ENCODE data around the gene CCR7.

The CCR7 gene

DNA sequence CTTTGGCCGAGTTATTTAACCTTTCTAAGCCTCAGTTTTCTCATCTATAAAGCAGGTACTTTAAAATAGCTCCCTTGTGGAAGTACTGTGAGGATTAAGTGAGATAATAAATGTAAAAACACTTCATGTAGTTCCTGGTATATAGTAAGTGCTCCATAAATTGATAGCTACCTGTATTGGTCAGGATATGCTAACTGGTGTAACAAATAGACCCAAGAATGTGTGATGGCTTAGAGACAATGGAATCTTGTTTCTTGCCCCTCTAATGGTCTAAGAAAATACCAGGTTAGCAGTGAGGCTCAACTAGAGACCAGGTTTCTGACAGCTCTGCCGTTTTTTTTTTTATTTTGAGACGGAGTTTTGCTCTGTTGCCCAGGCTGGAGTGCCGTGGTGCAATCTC, 29.8 kb downstream of the CCR7 start:
- peaks cover 56% of the 10 kb centered on the region for H3K4me1 ChIP-seq (ENCODE audit: control insufficient read depth, insufficient read depth, low read length)

GRCh38 chr17:40534371-40535189, 30.7 kb downstream of the CCR7 start:
- no peak overlapping the region for H3K4me3 ChIP-seq (ENCODE audit: low read length)
- H3K27me3 ChIP-seq (replicated peaks; ENCODE audit: control insufficient read depth, insufficient read depth, low read length) = no peaks in the 10 kb centered on the region
- peaks cover 52% of the 10 kb centered on the region for H3K4me1 ChIP-seq (ENCODE audit: control insufficient read depth, insufficient read depth, low read length)
- DNase-seq (ENCODE audit: low read depth) = no peak
- no peaks in the 10 kb centered on the region for H3K36me3 ChIP-seq (ENCODE audit: control insufficient read depth, insufficient read depth, low read length, severe bottlenecking)
- peak overlapping the region; percentile 70 for H3K9ac ChIP-seq (ENCODE audit: low read length)
- no peaks in the 10 kb centered on the region for H3K9me3 ChIP-seq (ENCODE audit: control insufficient read depth, low read length)

More for the DNA sequence above, 29.8 kb downstream of the CCR7 start:
- Histone ChIP-seq H3K4me3 (ENCODE audit: low read length) (no peak overlapping the region), H3K9ac (ENCODE audit: low read length) (no peak overlapping the region), H3K27me3 (replicated peaks; ENCODE audit: control insufficient read depth, insufficient read depth, low read length) (no peaks in the 10 kb centered on the region), H3K36me3 (ENCODE audit: control insufficient read depth, insufficient read depth, low read length, severe bottlenecking) (no peaks in the 10 kb centered on the region), H3K9me3 (ENCODE audit: control insufficient read depth, low read length) (no peaks in the 10 kb centered on the region)
- DNase-seq (ENCODE audit: low read depth) = no peak

DNA sequence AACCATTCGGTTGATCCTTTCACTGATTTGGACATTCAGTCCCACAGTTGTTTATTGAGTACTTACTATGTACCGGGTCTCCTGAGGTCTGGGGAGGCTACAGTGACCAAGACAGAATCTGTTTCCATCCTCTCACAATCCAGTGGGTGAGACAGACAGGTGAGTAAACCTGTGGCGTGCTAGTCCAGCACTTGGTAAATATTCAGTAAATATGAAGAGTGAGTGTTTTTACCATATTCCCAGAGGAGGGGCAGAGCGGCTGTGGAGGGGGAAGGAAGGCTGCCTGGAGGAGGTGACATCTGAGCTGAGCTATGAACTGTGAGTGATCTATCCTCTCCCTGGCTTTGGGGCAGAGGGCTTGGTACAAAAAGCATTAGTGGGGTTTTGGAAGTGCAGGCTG, 31.4 kb downstream of the CCR7 start:
- H3K27me3 ChIP-seq (replicated peaks; ENCODE audit: control insufficient read depth, insufficient read depth, low read length) = no peaks in the 10 kb centered on the region
- peak overlapping the region; percentile 70 for H3K9ac ChIP-seq (ENCODE audit: low read length)
- DNase-seq (ENCODE audit: low read depth) = no peak
- peaks cover 52% of the 10 kb centered on the region for H3K4me1 ChIP-seq (ENCODE audit: control insufficient read depth, insufficient read depth, low read length)
- no peaks in the 10 kb centered on the region for H3K9me3 ChIP-seq (ENCODE audit: control insufficient read depth, low read length)
- no peaks in the 10 kb centered on the region for H3K36me3 ChIP-seq (ENCODE audit: control insufficient read depth, insufficient read depth, low read length, severe bottlenecking)
- H3K4me3 ChIP-seq (ENCODE audit: low read length) = no peak overlapping the region

- Histone ChIP-seq H3K4me3 (ENCODE audit: low read length) (no peak overlapping the region), H3K36me3 (ENCODE audit: control insufficient read depth, insufficient read depth, low read length, severe bottlenecking) (no peaks in the 10 kb centered on the region), H3K4me1 (ENCODE audit: control insufficient read depth, insufficient read depth, low read length) (peaks cover 42% of the 10 kb centered on the region), H3K9ac (ENCODE audit: low read length) (peak overlapping the region; percentile 70), H3K27me3 (replicated peaks; ENCODE audit: control insufficient read depth, insufficient read depth, low read length) (no peaks in the 10 kb centered on the region), H3K9me3 (ENCODE audit: control insufficient read depth, low read length) (no peaks in the 10 kb centered on the region)
- DNase-seq (ENCODE audit: low read depth) = no peak
These were observed 32.6 kb downstream of the CCR7 start for GRCh38 chr17:40532520-40533253.

- Histone ChIP-seq H3K36me3 (ENCODE audit: control insufficient read depth, insufficient read depth, low read length, severe bottlenecking) (no peaks in the 10 kb centered on the region), H3K9ac (ENCODE audit: low read length) (no peak overlapping the region), H3K27me3 (replicated peaks; ENCODE audit: control insufficient read depth, insufficient read depth, low read length) (no peaks in the 10 kb centered on the region), H3K4me3 (ENCODE audit: low read length) (no peak overlapping the region), H3K4me1 (ENCODE audit: control insufficient read depth, insufficient read depth, low read length) (peaks cover 39% of the 10 kb centered on the region), H3K9me3 (ENCODE audit: control insufficient read depth, low read length) (no peaks in the 10 kb centered on the region)
- DNase-seq (ENCODE audit: low read depth) = no peak
These were observed 34.0 kb downstream of the CCR7 start for GRCh38 chr17:40531051-40531991.

GRCh38 chr17:40530531-40530994, 34.7 kb downstream of the CCR7 start:
- DNase-seq (ENCODE audit: low read depth) = no peak
- Histone ChIP-seq H3K9ac (ENCODE audit: low read length) (no peak overlapping the region), H3K4me1 (ENCODE audit: control insufficient read depth, insufficient read depth, low read length) (peaks cover 32% of the 10 kb centered on the region), H3K36me3 (ENCODE audit: control insufficient read depth, insufficient read depth, low read length, severe bottlenecking) (no peaks in the 10 kb centered on the region), H3K9me3 (ENCODE audit: control insufficient read depth, low read length) (peaks cover 1% of the 10 kb centered on the region), H3K4me3 (ENCODE audit: low read length) (no peak overlapping the region), H3K27me3 (replicated peaks; ENCODE audit: control insufficient read depth, insufficient read depth, low read length) (no peaks in the 10 kb centered on the region)

DNA sequence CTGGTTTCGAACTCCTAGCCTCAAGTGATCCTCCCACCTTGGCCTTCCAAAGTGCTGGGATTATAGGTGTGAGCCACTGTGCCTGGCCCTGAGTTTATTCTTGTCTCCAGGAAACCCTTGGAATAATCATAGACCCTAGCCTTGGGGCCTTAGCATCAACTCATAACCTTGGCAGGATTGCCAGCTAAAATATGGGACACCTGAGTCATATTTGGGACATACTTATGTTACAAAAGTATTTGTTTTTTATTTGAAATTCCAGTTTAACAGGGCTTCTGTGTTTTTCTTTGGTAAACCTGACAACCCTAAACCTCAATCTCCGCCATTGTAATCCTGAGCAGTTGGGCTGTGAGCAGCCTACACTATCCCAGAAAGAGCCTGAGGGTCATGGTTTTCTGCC, 35.3 kb downstream of the CCR7 start:
- DNase-seq (ENCODE audit: low read depth) = no peak
- H3K9ac ChIP-seq (ENCODE audit: low read length) = no peak overlapping the region
- no peak overlapping the region for H3K4me3 ChIP-seq (ENCODE audit: low read length)
- H3K4me1 ChIP-seq (ENCODE audit: control insufficient read depth, insufficient read depth, low read length) = peaks cover 32% of the 10 kb centered on the region
- H3K27me3 ChIP-seq (replicated peaks; ENCODE audit: control insufficient read depth, insufficient read depth, low read length) = no peaks in the 10 kb centered on the region
- no peaks in the 10 kb centered on the region for H3K36me3 ChIP-seq (ENCODE audit: control insufficient read depth, insufficient read depth, low read length, severe bottlenecking)
- peaks cover 7% of the 10 kb centered on the region for H3K9me3 ChIP-seq (ENCODE audit: control insufficient read depth, low read length)

DNA sequence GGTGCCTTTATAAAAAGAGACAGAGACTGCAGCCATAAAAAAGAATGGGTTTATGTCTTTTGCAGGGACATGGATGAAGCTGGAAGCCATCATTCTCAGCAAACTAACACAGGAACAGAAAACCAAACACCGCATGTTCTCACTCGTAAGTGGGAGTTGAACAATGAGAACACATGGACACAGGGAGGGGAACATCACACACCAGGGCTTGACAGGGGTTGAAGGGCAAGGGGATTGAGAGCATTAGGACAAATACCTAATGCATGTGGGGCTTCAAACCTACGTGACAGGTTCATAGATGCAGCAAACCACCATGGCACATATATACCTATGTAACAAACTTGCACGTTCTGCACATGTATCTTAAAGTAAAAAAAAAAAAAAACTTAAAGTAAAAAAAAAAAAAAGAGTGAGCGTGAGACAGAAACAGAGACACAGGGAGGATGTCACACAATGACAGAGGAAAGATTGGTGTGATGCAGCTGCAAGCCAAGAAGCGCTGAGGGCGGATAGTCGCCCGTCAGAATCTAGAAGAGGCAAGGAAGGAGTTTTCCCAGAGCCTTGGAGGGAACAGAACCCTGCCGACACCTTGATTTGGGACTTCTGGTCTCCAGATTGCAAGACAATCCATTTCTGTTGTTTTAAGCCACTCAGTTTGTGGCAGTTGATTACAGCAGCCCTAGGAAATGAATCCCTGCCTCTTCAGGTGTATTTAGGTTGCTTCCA, 36.4 kb downstream of the CCR7 start:
- Histone ChIP-seq H3K9ac (ENCODE audit: low read length) (no peak overlapping the region), H3K9me3 (ENCODE audit: control insufficient read depth, low read length) (peaks cover 11% of the 10 kb centered on the region), H3K36me3 (ENCODE audit: control insufficient read depth, insufficient read depth, low read length, severe bottlenecking) (no peaks in the 10 kb centered on the region), H3K4me3 (ENCODE audit: low read length) (no peak overlapping the region), H3K27me3 (replicated peaks; ENCODE audit: control insufficient read depth, insufficient read depth, low read length) (no peaks in the 10 kb centered on the region), H3K4me1 (ENCODE audit: control insufficient read depth, insufficient read depth, low read length) (peaks cover 24% of the 10 kb centered on the region)
- no peak for DNase-seq (ENCODE audit: low read depth)

DNA sequence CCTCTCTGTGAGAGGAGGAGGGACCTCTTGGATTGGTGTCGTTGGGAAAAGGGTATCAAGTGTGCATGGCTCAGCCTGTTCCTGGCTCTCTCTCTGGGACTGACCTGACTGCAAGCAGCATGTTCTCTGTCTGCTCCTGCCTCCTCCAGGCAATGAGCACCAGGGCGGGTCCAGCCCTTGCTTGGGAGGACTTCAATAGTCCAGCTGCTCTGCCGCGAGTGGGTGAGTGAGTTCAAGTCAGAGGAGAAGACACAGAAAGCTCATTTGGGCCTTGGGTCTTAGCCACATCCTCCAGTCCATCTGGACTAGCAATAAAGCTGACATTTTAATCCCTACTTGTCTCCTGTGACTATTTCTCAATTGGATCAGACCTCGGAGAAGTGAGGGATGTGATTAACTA, 38.6 kb downstream of the CCR7 start:
- peaks cover 11% of the 10 kb centered on the region for H3K9me3 ChIP-seq (ENCODE audit: control insufficient read depth, low read length)
- no peak overlapping the region for H3K4me3 ChIP-seq (ENCODE audit: low read length)
- peaks cover 16% of the 10 kb centered on the region for H3K4me1 ChIP-seq (ENCODE audit: control insufficient read depth, insufficient read depth, low read length)
- no peak for DNase-seq (ENCODE audit: low read depth)
- no peak overlapping the region for H3K9ac ChIP-seq (ENCODE audit: low read length)
- no peaks in the 10 kb centered on the region for H3K36me3 ChIP-seq (ENCODE audit: control insufficient read depth, insufficient read depth, low read length, severe bottlenecking)
- H3K27me3 ChIP-seq (replicated peaks; ENCODE audit: control insufficient read depth, insufficient read depth, low read length) = no peaks in the 10 kb centered on the region

- H3K9me3 ChIP-seq (ENCODE audit: control insufficient read depth, low read length) = peaks cover 11% of the 10 kb centered on the region
- no peaks in the 10 kb centered on the region for H3K36me3 ChIP-seq (ENCODE audit: control insufficient read depth, insufficient read depth, low read length, severe bottlenecking)
- no peak for DNase-seq (ENCODE audit: low read depth)
- no peak overlapping the region for H3K4me3 ChIP-seq (ENCODE audit: low read length)
- peaks cover 25% of the 10 kb centered on the region for H3K4me1 ChIP-seq (ENCODE audit: control insufficient read depth, insufficient read depth, low read length)
- H3K27me3 ChIP-seq (replicated peaks; ENCODE audit: control insufficient read depth, insufficient read depth, low read length) = no peaks in the 10 kb centered on the region
- no peak overlapping the region for H3K9ac ChIP-seq (ENCODE audit: low read length)
These were observed 40.0 kb downstream of the CCR7 start for GRCh38 chr17:40525294-40525693.
